ENCODE data around the gene PHLDB1. TPM values are rescaled to one million over a fixed set of nuclear protein-coding genes. Genes with fewer than 3 reads are reported as not detected.

Gene PHLDB1
- polyA plus RNA-seq, 1 of the 3 experiments (the other 2 are of a cell fraction) = 89.4 TPM

GRCh38 chr11:118609380-118610224 lies 2.2 kb downstream of the PHLDB1 start:
- H3K27me3 ChIP-seq (ENCODE audit: insufficient read depth) = no peaks in the 10 kb centered on the region
- peaks cover 29 to 39% of the 10 kb centered on the region in 2 experiments for H3K4me1 ChIP-seq (ENCODE audit: control insufficient read depth in 1 of 2, insufficient read depth in 2 of 2, low read depth in 1 of 2, low read length in 1 of 2)
- peaks cover 71% of the 10 kb centered on the region for H3K79me2 ChIP-seq (ENCODE audit: insufficient read depth)
- TF ChIP-seq TCF12 (IDR thresholded peaks at IDR 0.05) (no peak), CTCF (IDR thresholded peaks at IDR 0.05) (no peak), FOSL2 (IDR thresholded peaks at IDR 0.05; ENCODE audit: borderline replicate concordance, low read depth) (no peak)
- POLR2A ChIA-PET = interaction anchor here (1.1 to 2.9 kb wide), 2 partner anchors 9 to 12 kb away, joined by 3 to 14 read pairs; no protein-coding TSS in a partner anchor
- no peak for DNase-seq
- H3K4me3 ChIP-seq (ENCODE audit: low read depth in 2 of 2, low read length in 1 of 2) = no peak overlapping the region
- 98% methylated on average over 44 of the region's 57 CpGs for WGBS (ENCODE audit: low lambda C conversion rate)
- H3K9ac ChIP-seq = 0 out of 2 replicates have a peak overlapping the region, but pooled peaks have one; percentile 99
- no peaks in the 10 kb centered on the region for H3K9me2 ChIP-seq
- H3K27ac ChIP-seq (ENCODE audit: low read depth in 2 of 2, low read length in 1 of 2) = peak overlapping the region in 1 of 2 experiments; percentile 92; a peak in 1 of 4 replicates
- H3F3A ChIP-seq (replicated peaks; ENCODE audit: insufficient read depth) = peaks cover 26% of the 10 kb centered on the region
- H4K20me1 ChIP-seq (ENCODE audit: insufficient read depth) = no peaks in the 10 kb centered on the region
- peaks cover 4 to 7% of the 10 kb centered on the region in 2 experiments for H3K36me3 ChIP-seq (replicated peaks in 1 of 2; ENCODE audit: control insufficient read depth in 1 of 2, insufficient read depth in 2 of 2, low read length in 1 of 2)
- H3K4me2 ChIP-seq = peak overlapping the region; percentile 96; the same call in 1 of the 2 replicates
- CTCF ChIA-PET = interaction anchor here (0.8 to 8.8 kb wide), 8 partner anchors 7 to 48 kb away, joined by 3 to 63 read pairs (median 4); no protein-coding TSS in a partner anchor
- no peak overlapping the region for H2AFZ ChIP-seq (ENCODE audit: low read depth)
- H3K9me3 ChIP-seq = no peaks in the 10 kb centered on the region

GRCh38 chr11:118610225-118610772 lies 2.9 kb downstream of the PHLDB1 start:
- Histone ChIP-seq H2AFZ (ENCODE audit: low read depth) (no peak overlapping the region), H3K9me3 (no peaks in the 10 kb centered on the region), H3K9me2 (no peaks in the 10 kb centered on the region), H3K4me3 (ENCODE audit: low read depth in 2 of 2, low read length in 1 of 2) (no peak overlapping the region), H3K27me3 (ENCODE audit: insufficient read depth) (no peaks in the 10 kb centered on the region), H3K36me3 (replicated peaks in 1 of 2; ENCODE audit: control insufficient read depth in 1 of 2, insufficient read depth in 2 of 2, low read length in 1 of 2) (peaks cover 4 to 10% of the 10 kb centered on the region in 2 experiments), H4K20me1 (ENCODE audit: insufficient read depth) (no peaks in the 10 kb centered on the region), H3F3A (replicated peaks; ENCODE audit: insufficient read depth) (peaks cover 19% of the 10 kb centered on the region), H3K4me2 (no peak overlapping the region; the same call in 1 of the 2 replicates), H3K9ac (no peak overlapping the region), H3K79me2 (ENCODE audit: insufficient read depth) (peaks cover 74% of the 10 kb centered on the region), H3K27ac (ENCODE audit: low read depth in 2 of 2, low read length in 1 of 2) (no peak overlapping the region), H3K4me1 (ENCODE audit: control insufficient read depth in 1 of 2, insufficient read depth in 2 of 2, low read depth in 1 of 2, low read length in 1 of 2) (peaks cover 22 to 39% of the 10 kb centered on the region in 2 experiments)
- ChIA-PET CTCF (interaction anchor here (0.6 to 4.2 kb wide), 6 partner anchors 8 to 47 kb away, joined by 3 to 12 read pairs (median 4); no protein-coding TSS in a partner anchor), POLR2A (no interaction called here)
- DNase-seq = no peak
- TF ChIP-seq SIN3A (IDR thresholded peaks at IDR 0.05; ENCODE audit: borderline replicate concordance, low read depth, low read length) (no peak), GATA2 (CRISPR knock-in tag; IDR thresholded peaks at IDR 0.05) (no peak), CTCF (IDR thresholded peaks at IDR 0.05) (no peak), RCOR1 (IDR thresholded peaks at IDR 0.05; ENCODE audit: low read length) (no peak), FOXM1 (IDR thresholded peaks at IDR 0.05; ENCODE audit: low read depth) (no peak)
- TF ChIP-seq, protein P1, sequence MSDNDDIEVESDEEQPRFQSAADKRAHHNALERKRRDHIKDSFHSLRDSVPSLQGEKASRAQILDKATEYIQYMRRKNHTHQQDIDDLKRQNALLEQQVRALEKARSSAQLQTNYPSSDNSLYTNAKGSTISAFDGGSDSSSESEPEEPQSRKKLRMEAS (IDR thresholded peaks at IDR 0.05; ENCODE audit: low read depth) = no peak
- 92% methylated on average over 22 of the region's 42 CpGs for WGBS (ENCODE audit: low lambda C conversion rate)

All from SK-N-SH (cell line).